Stimulated activated CD4-positive, alpha-beta T cell treated with anti-CD3 and anti-CD28 coated beads, Interleukin-2, amount 100 ng/mL, for 48 hours (primary cell): Measurements from ENCODE around the gene USP6NL.
"Not testable (repeated sequence)": the region's sequence is repeated elsewhere in the genome, so short reads cannot be mapped to it uniquely, and the experiment has no call there.

ENCODE experiments used
- DNase-seq, 2 donors: peaks; one replicate each; pipeline ENCODE4 v3.0.0-alpha.2; 2020

USP6NL gene

GRCh38 chr10:11511321-11511720 is 100.1 kb downstream of the USP6NL start:
- no peak for DNase-seq

GRCh38 chr10:11510736-11511135 is 100.7 kb downstream of the USP6NL start:
- no peak for DNase-seq

GRCh38 chr10:11510281-11510680 is 101.2 kb downstream of the USP6NL start:
- DNase-seq: no peak

- DNase-seq: no peak
Observed at GRCh38 chr10:11509036-11509435, 102.4 kb downstream of the USP6NL start.

- no peak for DNase-seq
Observed at GRCh38 chr10:11506247-11506789, 105.1 kb downstream of the USP6NL start.

- peak in 1 of 2 donors; percentile 18 for DNase-seq
Observed at GRCh38 chr10:11505639-11506038, 105.8 kb downstream of the USP6NL start.

GRCh38 chr10:11504566-11505285 is 106.7 kb downstream of the USP6NL start:
- no peak for DNase-seq

GRCh38 chr10:11501600-11501999 is 109.8 kb downstream of the USP6NL start:
- DNase-seq: no peak

GRCh38 chr10:11499425-11500071 is 111.9 kb downstream of the USP6NL start:
- no peak for DNase-seq

- no peak for DNase-seq
Observed at GRCh38 chr10:11498399-11498798, 113.1 kb downstream of the USP6NL start.

GRCh38 chr10:11494923-11495322 is 116.5 kb downstream of the USP6NL start:
- not testable (repeated sequence) for DNase-seq

- DNase-seq: no peak
Observed at GRCh38 chr10:11493646-11494045, 117.8 kb downstream of the USP6NL start.

GRCh38 chr10:11491087-11491486 is 120.4 kb downstream of the USP6NL start:
- DNase-seq: no peak

GRCh38 chr10:11489591-11489990 is 121.9 kb downstream of the USP6NL start:
- DNase-seq: no peak

- no peak for DNase-seq
Observed at GRCh38 chr10:11488126-11488525, 123.3 kb downstream of the USP6NL start.

GRCh38 chr10:11483201-11484148 is 128.0 kb downstream of the USP6NL start:
- no peak for DNase-seq

GRCh38 chr10:11482306-11482705 is 129.1 kb downstream of the USP6NL start:
- no peak for DNase-seq

GRCh38 chr10:11480687-11481086 is 130.8 kb downstream of the USP6NL start:
- no peak for DNase-seq

GRCh38 chr10:11479300-11479699 is 132.2 kb downstream of the USP6NL start:
- DNase-seq: no peak

GRCh38 chr10:11478807-11479206 is 132.6 kb downstream of the USP6NL start:
- no peak for DNase-seq

- DNase-seq: no peak
Observed at GRCh38 chr10:11475831-11476434, 135.5 kb downstream of the USP6NL start.

GRCh38 chr10:11473128-11473760 is 138.2 kb downstream of the USP6NL start:
- no peak for DNase-seq
